Tibial nerve (tissue), 4 donors: ENCODE data around the gene EBF3. TPM values are rescaled to one million over a fixed set of nuclear protein-coding genes. Genes with fewer than 3 reads are reported as not detected.

Experiments used
- DNase-seq, 2 donors: peaks; one replicate each; pipeline ENCODE4 v3.0.0-alpha.2; 2019; ENCODE audit warnings: low spot score in 2 of 2
- H3K27ac ChIP-seq, 4 donors: fragments of 200-600 bp; sonication (generic) in 3 of 4; one replicate each; pipeline ENCODE4 v1.5.1; 2017 to 2019; ENCODE audit warnings: mild to moderate bottlenecking in 1 of 4
- H3K27me3 ChIP-seq, 2 donors: fragments of 200-600 bp; sonication (generic) in 1 of 2; one replicate each; pipeline versions ENCODE4 v1.5.1 to v1.6.0; 2017 to 2019
- H3K36me3 ChIP-seq, 3 donors: fragments of 200-600 bp; sonication (generic); one replicate each; pipeline ENCODE4 v1.5.1; 2018 to 2019
- H3K4me1 ChIP-seq, 4 donors: fragments of 200-600 bp; sonication (generic) in 3 of 4; one replicate each; pipeline ENCODE4 v1.5.1; 2017 to 2019
- H3K4me3 ChIP-seq, 4 donors: fragments of 200-600 bp; sonication (generic) in 3 of 4; one replicate each; pipeline ENCODE4 v1.5.1; 2017 to 2019; ENCODE audit warnings: mild to moderate bottlenecking in 1 of 4, moderate library complexity in 1 of 4
- H3K9me3 ChIP-seq, 4 donors: fragments of 200-600 bp; sonication (generic) in 3 of 4; one replicate each; pipeline ENCODE4 v1.5.1; 2017 to 2019
- EP300 ChIP-seq, 2 donors: sonication (generic); formaldehyde crosslinking; IDR thresholded peaks; one replicate each; pipeline ENCODE4 v1.6.1; 2017; ENCODE audit warnings: antibody characterized with exemption in 2 of 2, mild to moderate bottlenecking in 1 of 2
- POLR2A ChIP-seq, 2 donors: fragments of 450-650 bp; IDR thresholded peaks; one replicate each; pipeline ENCODE4 v1.6.1; 2017; ENCODE audit warnings: antibody characterized with exemption in 2 of 2, mild to moderate bottlenecking in 2 of 2, moderate library complexity in 2 of 2
- WGBS, 2 donors: methylation state at CpG; one replicate each; pipeline ENCODE4 v1.1.5; 2018; 5-methylcytosine and 5-hydroxymethylcytosine counted together
- total RNA-seq, 4 donors: library from RNA; depleted of rRNA; stranded (reverse); fragments of >200 nt; gene quantifications; one replicate each; pipeline ENCODE4 v1.1.0, GENCODE V29; 2016
- TF ChIP-seq, protein P1 (sequence below), 5 experiments: fragments of 200-600 bp in 3 of 5; fragments of 450-650 bp in 2 of 5; sonication (generic) in 3 of 5; IDR thresholded peaks; one replicate each; pipeline ENCODE4 v1.5.1; 2016 to 2019; ENCODE audit warnings: antibody characterized with exemption in 5 of 5, mild to moderate bottlenecking in 3 of 5, moderate library complexity in 2 of 5

EBF3 gene
- total RNA-seq, 4 donors from 2014 or later, result 27.3 to 41.0 (median 31.2) TPM

DNA sequence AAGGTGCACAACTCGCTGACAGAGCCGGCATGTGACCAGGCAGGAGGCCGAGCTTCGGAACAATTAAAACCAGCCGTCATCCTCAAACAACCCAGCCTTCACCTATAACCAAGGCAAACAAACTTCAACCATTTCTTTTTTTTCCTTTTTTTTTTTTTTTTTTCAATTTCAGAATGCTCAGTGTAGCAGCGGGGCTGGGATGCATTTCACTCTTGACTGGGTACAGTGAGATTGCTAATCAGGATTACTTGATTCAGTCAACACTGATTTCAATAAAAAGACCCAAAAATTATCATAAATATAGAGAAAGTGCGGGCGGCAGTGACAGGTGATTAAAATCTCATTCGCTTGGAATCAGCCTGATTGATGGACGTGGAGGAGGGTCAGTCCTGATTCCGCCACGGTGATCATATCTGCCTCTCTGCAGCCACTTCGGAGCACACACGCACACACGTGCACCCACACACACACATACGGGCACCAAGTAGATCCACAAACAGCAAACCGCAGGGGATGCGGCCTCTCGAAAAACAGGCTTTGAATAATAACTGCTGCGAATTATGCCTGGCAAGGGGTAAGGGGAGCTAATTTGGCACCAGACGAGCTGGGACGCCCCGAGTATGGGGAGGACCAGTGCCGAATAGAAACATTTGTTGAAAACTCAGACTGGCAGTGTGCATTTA, 31.2 kb downstream of the EBF3 start:
- DNase-seq, result no peak
- Histone ChIP-seq H3K36me3 (no peaks in the 10 kb centered on the region), H3K27ac (no peak overlapping the region), H3K4me1 (peaks cover 0 to 33% (median 2%) of the 10 kb centered on the region in 4 donors), H3K4me3 (no peak overlapping the region), H3K9me3 (no peaks in the 10 kb centered on the region), H3K27me3 (no peaks in the 10 kb centered on the region)
- 82 to 85% methylated on average over 24 of the region's 24 CpGs for WGBS, 2 donors
- TF ChIP-seq EP300 (IDR thresholded peaks at IDR 0.05) (no peak), POLR2A (IDR thresholded peaks at IDR 0.05) (no peak)
- TF ChIP-seq, protein P1, sequence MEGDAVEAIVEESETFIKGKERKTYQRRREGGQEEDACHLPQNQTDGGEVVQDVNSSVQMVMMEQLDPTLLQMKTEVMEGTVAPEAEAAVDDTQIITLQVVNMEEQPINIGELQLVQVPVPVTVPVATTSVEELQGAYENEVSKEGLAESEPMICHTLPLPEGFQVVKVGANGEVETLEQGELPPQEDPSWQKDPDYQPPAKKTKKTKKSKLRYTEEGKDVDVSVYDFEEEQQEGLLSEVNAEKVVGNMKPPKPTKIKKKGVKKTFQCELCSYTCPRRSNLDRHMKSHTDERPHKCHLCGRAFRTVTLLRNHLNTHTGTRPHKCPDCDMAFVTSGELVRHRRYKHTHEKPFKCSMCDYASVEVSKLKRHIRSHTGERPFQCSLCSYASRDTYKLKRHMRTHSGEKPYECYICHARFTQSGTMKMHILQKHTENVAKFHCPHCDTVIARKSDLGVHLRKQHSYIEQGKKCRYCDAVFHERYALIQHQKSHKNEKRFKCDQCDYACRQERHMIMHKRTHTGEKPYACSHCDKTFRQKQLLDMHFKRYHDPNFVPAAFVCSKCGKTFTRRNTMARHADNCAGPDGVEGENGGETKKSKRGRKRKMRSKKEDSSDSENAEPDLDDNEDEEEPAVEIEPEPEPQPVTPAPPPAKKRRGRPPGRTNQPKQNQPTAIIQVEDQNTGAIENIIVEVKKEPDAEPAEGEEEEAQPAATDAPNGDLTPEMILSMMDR (IDR thresholded peaks at IDR 0.05), result no peak

DNA sequence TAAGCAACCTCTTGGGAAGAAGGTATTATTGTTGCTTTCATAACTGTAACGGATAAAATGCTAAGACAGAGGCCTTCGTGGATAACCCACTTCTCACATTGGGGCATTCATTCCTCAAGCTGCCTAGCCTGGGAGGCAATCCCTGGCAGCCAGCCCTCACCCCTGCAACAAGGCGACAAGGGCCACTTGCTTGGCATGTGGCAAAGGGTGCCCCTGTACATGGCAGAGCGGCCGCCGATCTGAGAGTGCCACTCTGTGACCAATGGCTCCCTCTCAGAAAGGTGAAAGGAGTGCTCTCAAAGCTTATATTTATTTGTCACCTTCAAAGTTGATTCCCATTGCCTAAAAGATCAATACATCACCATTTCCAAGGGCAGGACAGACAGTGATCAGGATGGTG, 31.9 kb downstream of the EBF3 start:
- Histone ChIP-seq H3K4me1 (peaks cover 0 to 33% (median 2%) of the 10 kb centered on the region in 4 donors), H3K27ac (no peak overlapping the region), H3K4me3 (no peak overlapping the region), H3K36me3 (no peaks in the 10 kb centered on the region), H3K9me3 (no peaks in the 10 kb centered on the region), H3K27me3 (no peaks in the 10 kb centered on the region)
- TF ChIP-seq POLR2A (IDR thresholded peaks at IDR 0.05), result no peak
- TF ChIP-seq EP300 (IDR thresholded peaks at IDR 0.05), result no peak
- TF ChIP-seq, protein P1 (IDR thresholded peaks at IDR 0.05), result no peak
- WGBS, 2 donors, result 76 to 84% methylated on average over 6 of the region's 6 CpGs
- DNase-seq, result no peak

DNA sequence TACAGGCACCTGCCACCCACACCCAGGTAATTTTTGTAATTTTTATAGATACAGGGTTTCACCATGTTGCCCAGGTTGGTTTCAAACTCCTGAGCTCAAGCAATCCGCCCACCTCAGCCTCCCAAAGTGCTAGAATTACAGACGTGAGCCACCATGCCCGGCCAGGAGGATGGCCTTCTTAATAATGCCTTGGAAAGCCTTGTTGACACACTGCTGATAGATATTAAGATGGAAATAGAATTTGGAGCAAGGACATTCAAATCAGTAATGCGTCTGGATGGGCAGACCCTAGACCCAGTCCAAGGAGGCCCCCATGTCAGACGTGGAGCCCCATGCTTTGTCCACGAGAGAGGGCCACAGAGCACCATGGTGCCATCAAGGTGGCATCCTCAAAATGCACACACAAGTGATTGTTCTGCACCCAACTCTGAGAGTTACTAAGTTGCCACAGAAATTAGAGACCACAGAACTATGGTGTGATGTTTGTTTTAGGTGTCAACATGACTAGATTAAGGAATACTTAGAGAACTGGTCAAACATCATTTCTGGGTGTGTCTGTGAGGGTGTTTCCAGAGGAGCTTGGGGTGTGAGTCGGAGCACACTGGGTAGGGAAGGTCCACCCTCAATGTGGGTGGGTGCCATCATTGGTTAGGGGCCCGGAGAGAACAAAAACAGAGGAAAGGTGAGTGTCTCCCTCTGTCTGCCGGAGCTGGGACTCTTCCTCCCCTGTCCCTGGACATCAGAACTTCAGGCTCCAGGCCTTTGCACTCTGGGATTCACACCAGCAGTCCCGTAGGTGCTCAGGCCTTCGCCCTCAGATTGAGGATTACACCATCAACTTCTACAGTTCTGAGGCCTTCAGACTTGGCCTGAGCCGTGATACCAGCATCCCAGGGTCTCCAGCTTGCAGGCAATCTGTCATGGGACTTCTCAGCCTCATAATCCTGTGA, 34.5 kb downstream of the EBF3 start:
- no peak overlapping the region for H3K4me3 ChIP-seq
- H3K9me3 ChIP-seq, result no peaks in the 10 kb centered on the region
- no peak for TF ChIP-seq POLR2A (IDR thresholded peaks at IDR 0.05)
- TF ChIP-seq, protein P1 (IDR thresholded peaks at IDR 0.05), result no peak
- TF ChIP-seq EP300 (IDR thresholded peaks at IDR 0.05), result no peak
- 72 to 78% methylated on average over 12 of the region's 12 CpGs for WGBS, 2 donors
- H3K4me1 ChIP-seq, result peaks cover 0 to 22% (median 0%) of the 10 kb centered on the region in 4 donors
- no peak overlapping the region for H3K27ac ChIP-seq
- no peak for DNase-seq
- no peaks in the 10 kb centered on the region for H3K36me3 ChIP-seq
- no peaks in the 10 kb centered on the region for H3K27me3 ChIP-seq

DNA sequence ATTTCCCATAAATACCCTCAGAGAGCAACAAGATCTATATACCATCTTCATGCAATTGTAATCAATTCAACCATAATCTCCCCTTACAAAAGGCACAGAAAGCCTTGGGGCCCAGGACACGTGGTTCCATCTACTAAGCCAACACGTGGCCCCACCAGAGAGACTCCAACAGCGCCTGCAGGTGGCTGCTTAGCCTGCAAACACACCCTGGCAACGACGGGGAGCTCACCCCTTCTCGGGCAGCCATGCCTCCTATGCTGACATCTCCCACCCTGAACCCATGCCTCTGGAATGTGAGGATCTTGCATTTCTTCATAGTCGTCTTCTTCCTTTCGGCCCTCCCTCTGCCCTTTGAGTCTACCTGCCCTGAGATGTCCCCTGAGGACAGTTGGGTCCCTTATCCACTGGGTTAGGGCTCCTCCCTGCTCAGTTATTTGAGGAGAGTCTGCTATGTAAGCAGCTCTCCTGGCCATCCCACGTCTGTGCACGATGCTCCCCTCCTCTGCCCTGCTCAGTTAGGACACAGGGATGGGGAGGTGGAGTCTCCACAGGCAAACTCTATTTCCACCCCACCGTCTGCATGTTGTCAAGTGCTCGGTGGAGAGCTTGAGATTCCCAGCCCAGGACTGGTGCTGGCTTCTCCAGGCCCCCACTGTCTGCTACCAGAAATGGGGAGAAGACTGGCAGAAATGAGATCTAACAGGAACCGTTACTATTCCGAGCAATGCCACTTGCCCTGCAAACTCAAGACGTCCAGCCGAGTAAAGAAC, 36.5 kb downstream of the EBF3 start:
- no peak overlapping the region for H3K27ac ChIP-seq
- no peaks in the 10 kb centered on the region for H3K27me3 ChIP-seq
- H3K9me3 ChIP-seq, result no peaks in the 10 kb centered on the region
- no peak overlapping the region for H3K4me3 ChIP-seq
- H3K4me1 ChIP-seq, result peaks cover 0 to 19% (median 0%) of the 10 kb centered on the region in 4 donors
- DNase-seq, result no peak
- H3K36me3 ChIP-seq, result no peaks in the 10 kb centered on the region
- WGBS, 2 donors, result 70 to 74% methylated on average over 14 to 16 of the region's 16 CpGs
- TF ChIP-seq EP300 (IDR thresholded peaks at IDR 0.05) (no peak), POLR2A (IDR thresholded peaks at IDR 0.05) (no peak)
- TF ChIP-seq, protein P1 (IDR thresholded peaks at IDR 0.05), result no peak
